Breast epithelium (tissue), 3 donors: ENCODE results near the gene RHEX.

ENCODE experiments used
- CTCF ChIP-seq, 3 donors: fragments of 450-650 bp; IDR thresholded peaks; one replicate each; pipeline ENCODE4 v1.5.1; 2016 to 2017; ENCODE audit warnings: antibody characterized with exemption in 3 of 3, mild to moderate bottlenecking in 3 of 3, moderate library complexity in 3 of 3
- POLR2A ChIP-seq: fragments of 450-650 bp; IDR thresholded peaks from one replicate; pipeline ENCODE4 v1.6.1; 2016; ENCODE audit warnings: antibody characterized with exemption, mild to moderate bottlenecking, moderate library complexity
- POLR2AphosphoS5 ChIP-seq, 3 donors: sonication (generic); formaldehyde crosslinking; IDR thresholded peaks; one replicate each; pipeline ENCODE4 v1.6.1; 2017; ENCODE audit warnings: antibody characterized with exemption in 3 of 3

GRCh38 chr1:206100226-206100815 is 47.3 kb downstream of the RHEX start:
- TF ChIP-seq CTCF (IDR thresholded peaks at IDR 0.05) (no peak), POLR2AphosphoS5 (IDR thresholded peaks at IDR 0.05) (no peak), POLR2A (no peak)
